ENCODE data around the gene MARK3. TPM values are rescaled to one million over a fixed set of nuclear protein-coding genes. Genes with fewer than 3 reads are reported as not detected.
A peak's percentile ranks its signal among the peaks of the same experiment; 100 is the strongest.

Gene MARK3
- total RNA-seq, 4 donors from 2014 or later: 44.4 to 112 (median 67.5) TPM

DNA sequence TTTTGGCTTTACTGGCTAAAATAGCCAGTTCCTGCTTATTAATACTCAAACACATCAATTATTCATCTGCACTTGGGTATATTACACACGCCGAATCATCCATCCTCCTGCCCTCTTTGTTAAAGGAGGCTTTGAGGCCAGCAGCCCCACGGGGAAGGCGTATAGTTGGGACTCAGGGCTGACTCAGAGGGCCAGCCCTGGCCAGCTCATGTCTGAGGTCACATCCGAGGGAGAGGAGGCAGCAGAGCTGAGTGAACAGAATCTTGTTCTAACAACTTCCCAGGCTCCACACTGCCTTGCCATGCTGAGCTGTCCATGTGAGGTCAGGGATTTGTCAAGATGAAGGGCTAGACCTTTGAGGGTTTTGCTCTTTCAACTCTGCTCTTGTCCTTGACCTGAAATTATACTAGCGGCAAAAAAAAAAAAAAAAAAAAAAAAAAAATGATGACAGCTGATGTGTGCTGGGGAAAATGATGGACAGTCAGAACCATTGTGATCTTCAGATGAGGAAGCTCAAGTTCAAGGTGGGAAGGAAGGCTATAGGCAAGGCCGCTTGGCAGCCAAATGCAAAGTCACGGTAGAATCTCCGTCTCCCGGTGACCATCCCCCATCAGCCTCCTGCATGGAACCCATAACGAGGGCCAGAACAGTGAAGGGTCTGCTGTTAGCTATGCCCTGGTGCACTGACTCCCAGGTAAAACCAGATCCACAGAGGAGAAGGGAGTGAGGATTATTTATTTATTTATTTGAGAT lies 12.5 kb upstream of the MARK3 start:
- no peak for DNase-seq
- Histone ChIP-seq H3K4me3 (no peak overlapping the region), H3K9me3 (no peaks in the 10 kb centered on the region), H3K36me3 (no peaks in the 10 kb centered on the region), H3K27ac (peak overlapping the region in 2 of 4 donors; percentile 22 to 39), H3K4me1 (peaks cover 0 to 12% (median 7%) of the 10 kb centered on the region in 3 donors), H3K27me3 (no peaks in the 10 kb centered on the region)
- intact Hi-C loops (cut with DNase I): no loop called here
- WGBS, 2 donors: 48 to 67% methylated on average over 5 to 10 of the region's 11 CpGs
- TF ChIP-seq, protein P1, sequence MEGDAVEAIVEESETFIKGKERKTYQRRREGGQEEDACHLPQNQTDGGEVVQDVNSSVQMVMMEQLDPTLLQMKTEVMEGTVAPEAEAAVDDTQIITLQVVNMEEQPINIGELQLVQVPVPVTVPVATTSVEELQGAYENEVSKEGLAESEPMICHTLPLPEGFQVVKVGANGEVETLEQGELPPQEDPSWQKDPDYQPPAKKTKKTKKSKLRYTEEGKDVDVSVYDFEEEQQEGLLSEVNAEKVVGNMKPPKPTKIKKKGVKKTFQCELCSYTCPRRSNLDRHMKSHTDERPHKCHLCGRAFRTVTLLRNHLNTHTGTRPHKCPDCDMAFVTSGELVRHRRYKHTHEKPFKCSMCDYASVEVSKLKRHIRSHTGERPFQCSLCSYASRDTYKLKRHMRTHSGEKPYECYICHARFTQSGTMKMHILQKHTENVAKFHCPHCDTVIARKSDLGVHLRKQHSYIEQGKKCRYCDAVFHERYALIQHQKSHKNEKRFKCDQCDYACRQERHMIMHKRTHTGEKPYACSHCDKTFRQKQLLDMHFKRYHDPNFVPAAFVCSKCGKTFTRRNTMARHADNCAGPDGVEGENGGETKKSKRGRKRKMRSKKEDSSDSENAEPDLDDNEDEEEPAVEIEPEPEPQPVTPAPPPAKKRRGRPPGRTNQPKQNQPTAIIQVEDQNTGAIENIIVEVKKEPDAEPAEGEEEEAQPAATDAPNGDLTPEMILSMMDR (IDR thresholded peaks at IDR 0.05): no peak
- TF ChIP-seq POLR2A (IDR thresholded peaks at IDR 0.05): no peak

DNA sequence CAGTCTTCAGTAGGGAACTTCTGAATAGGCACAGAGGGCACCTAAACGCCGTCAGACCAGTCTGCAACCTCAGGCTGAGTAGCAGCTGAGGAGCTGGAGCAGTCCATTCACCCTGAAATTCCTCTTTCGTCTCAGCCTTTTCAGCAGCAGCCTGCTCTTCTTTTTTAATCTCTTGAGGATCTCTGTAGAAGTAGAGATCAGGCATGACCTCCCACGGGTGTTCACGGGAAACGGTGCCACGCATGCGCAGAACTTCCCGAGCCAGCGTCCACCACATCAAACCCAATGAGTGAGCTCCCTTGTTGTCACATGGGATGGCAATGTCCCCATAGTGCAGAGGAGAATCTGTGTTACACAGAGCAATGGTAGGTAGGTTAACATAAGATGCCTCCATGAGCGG lies 11.1 kb upstream of the MARK3 start:
- WGBS, 2 donors: 84 to 89% methylated on average over 7 of the region's 11 CpGs

DNA sequence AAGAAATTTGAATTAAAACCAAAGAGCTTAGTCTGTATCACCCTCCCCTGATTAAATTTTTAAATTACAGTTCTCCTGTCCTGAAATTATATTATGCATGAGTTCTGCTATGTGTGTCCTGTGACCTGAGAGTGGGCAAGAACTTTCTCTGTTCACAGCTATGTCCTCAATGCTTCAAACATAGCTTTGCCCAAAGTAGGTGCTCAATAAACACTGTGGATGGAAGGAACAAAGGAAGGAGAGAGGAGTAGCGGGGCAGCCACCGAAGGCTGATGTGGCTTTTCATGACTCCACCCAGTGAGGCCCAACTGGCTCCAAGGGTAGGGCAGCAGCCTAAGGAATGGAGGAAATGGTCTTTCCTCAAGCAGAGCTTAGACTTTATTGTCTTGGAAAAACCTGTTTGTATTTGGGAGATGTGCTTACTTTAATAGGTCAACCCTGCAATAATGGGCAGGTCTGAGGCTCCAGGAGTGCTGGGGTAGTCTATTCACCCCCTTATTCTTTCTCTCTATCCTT lies 7.6 kb upstream of the MARK3 start:
- intact Hi-C loops (cut with DNase I): no loop called here

More for the DNA sequence above, 11.1 kb upstream of the MARK3 start:
- DNase-seq: no peak
- Histone ChIP-seq H3K27me3 (no peaks in the 10 kb centered on the region), H3K4me1 (peaks cover 0 to 12% (median 0%) of the 10 kb centered on the region in 3 donors), H3K27ac (no peak overlapping the region), H3K36me3 (no peaks in the 10 kb centered on the region), H3K9me3 (no peaks in the 10 kb centered on the region), H3K4me3 (no peak overlapping the region)
- intact Hi-C loops (cut with DNase I): no loop called here
- TF ChIP-seq, protein P1 (IDR thresholded peaks at IDR 0.05): no peak
- no peak for TF ChIP-seq POLR2A (IDR thresholded peaks at IDR 0.05)

DNA sequence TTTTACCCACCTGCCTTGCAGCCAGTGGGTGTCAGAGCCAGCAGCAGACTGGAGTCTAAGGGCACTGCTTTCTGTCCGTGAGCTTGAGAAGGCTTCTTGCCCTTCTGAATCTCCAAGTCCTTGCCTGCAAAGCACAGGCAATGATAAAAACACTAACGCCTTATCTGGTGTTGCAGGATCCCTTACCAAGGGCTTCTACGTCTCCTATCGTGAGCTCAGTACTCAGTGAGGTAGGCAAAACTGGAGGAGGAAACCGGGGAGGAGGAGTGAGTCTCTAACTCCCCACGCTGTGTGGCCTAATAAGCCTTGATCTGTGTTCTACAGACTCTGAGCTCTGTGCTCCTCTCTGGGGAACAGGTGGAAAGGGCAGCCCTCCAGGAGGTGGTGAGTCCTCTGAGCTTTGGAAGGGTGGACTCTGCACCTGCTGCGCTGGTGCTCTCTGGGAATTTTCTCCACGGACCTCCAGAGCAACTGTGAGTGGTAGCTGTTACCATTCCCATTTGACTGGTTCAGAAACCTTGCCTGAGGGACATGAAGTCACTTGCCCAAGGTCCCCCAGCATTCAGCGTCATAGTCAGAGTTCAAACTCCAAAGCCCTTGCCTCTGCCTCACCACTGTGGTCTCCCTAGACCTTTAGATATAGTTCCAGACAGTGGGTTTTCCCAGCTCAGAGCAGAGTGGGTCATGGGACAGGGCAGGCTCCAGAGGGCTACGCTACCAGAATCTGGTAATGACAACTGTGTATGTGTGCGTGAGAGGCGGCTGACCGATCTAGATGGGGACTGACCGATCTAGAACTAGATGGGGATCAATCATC lies 7.0 kb upstream of the MARK3 start:
- Histone ChIP-seq H3K9me3 (no peaks in the 10 kb centered on the region), H3K27me3 (no peaks in the 10 kb centered on the region), H3K4me3 (no peak overlapping the region), H3K36me3 (no peaks in the 10 kb centered on the region), H3K27ac (peak overlapping the region in 1 of 4 donors; percentile 64), H3K4me1 (peaks cover 0 to 8% (median 0%) of the 10 kb centered on the region in 3 donors)
- intact Hi-C loops (cut with DNase I): no loop called here
- no peak for DNase-seq
- 84 to 88% methylated on average over 12 of the region's 14 CpGs for WGBS, 2 donors
- no peak for TF ChIP-seq POLR2A (IDR thresholded peaks at IDR 0.05)
- TF ChIP-seq, protein P1 (IDR thresholded peaks at IDR 0.05): no peak

More for the DNA sequence above, 7.6 kb upstream of the MARK3 start:
- no peak overlapping the region for H3K4me3 ChIP-seq
- 42 to 68% methylated on average over 2 of the region's 2 CpGs for WGBS, 2 donors
- TF ChIP-seq POLR2A (IDR thresholded peaks at IDR 0.05): no peak
- TF ChIP-seq, protein P1 (IDR thresholded peaks at IDR 0.05): no peak
- H3K4me1 ChIP-seq: peaks cover 0 to 12% (median 0%) of the 10 kb centered on the region in 3 donors
- H3K27ac ChIP-seq: peak overlapping the region in 1 of 4 donors; percentile 64
- no peaks in the 10 kb centered on the region for H3K9me3 ChIP-seq
- H3K36me3 ChIP-seq: no peaks in the 10 kb centered on the region
- DNase-seq: no peak
- no peaks in the 10 kb centered on the region for H3K27me3 ChIP-seq
